ENCODE results near the gene NDUFAF5.

DNA sequence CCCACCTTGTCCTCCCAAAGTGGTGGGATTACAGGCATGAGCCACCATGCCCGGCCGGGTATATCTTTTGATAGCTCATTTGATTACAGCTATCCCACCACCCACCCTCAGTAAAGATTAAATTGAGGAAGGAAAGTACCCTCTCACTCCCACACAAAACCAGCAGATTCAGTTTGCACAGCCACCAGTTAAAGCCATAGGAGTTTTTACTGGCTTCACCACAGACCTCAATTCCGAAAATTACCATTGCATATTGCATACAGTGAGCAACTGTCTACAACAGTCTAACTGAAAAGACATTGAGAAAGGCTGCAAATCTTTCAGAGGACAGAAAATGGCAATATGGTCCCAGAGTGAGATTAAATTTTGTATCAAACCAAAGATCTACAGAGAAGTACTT lies 35.0 kb upstream of the NDUFAF5 start:
- TF ChIP-seq POLR2A (IDR thresholded peaks at IDR 0.05), result no peak
- TF ChIP-seq, protein P1, sequence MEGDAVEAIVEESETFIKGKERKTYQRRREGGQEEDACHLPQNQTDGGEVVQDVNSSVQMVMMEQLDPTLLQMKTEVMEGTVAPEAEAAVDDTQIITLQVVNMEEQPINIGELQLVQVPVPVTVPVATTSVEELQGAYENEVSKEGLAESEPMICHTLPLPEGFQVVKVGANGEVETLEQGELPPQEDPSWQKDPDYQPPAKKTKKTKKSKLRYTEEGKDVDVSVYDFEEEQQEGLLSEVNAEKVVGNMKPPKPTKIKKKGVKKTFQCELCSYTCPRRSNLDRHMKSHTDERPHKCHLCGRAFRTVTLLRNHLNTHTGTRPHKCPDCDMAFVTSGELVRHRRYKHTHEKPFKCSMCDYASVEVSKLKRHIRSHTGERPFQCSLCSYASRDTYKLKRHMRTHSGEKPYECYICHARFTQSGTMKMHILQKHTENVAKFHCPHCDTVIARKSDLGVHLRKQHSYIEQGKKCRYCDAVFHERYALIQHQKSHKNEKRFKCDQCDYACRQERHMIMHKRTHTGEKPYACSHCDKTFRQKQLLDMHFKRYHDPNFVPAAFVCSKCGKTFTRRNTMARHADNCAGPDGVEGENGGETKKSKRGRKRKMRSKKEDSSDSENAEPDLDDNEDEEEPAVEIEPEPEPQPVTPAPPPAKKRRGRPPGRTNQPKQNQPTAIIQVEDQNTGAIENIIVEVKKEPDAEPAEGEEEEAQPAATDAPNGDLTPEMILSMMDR (IDR thresholded peaks at IDR 0.05), result no peak

All from heart left ventricle (tissue), 13 donors.